ENCODE results near the gene NXPH4. TPM values are rescaled to one million over a fixed set of nuclear protein-coding genes. Genes with fewer than 3 reads are reported as not detected.

NXPH4 gene
- total RNA-seq, 1 experiment from 2014 or later, result 4.8 TPM

DNA sequence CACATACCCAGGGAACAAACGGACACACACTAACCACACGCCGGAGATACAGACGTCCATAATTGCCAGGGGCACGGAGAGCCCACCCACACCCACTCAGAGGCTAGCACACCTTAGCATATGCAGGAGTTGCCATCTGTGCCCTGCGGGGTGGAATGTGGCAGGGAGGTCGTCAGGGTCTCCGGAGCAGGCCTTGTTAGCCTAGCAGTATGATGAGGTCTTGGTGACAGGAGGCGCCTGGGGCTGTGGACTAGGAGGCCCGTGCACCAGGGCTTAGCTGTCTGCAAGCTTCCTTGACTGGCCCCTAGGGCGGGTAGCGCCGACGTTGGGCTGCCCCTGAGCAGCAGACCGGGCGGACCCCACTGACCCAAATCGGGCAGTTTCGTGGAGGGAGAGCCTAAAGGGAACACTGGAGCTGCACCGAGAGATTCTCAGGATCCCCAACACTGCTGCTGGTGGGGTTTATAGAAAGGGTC is 24.4 kb downstream of the NXPH4 start:
- Histone ChIP-seq H3K4me1 (ENCODE audit: insufficient read depth, low read length, poor library complexity, severe bottlenecking) (peaks cover 44% of the 10 kb centered on the region), H3K27ac (ENCODE audit: low read depth, low read length, poor library complexity, severe bottlenecking) (no peak overlapping the region), H3K9me3 (ENCODE audit: low read depth, low read length, poor library complexity, severe bottlenecking) (no peaks in the 10 kb centered on the region), H3K4me3 (ENCODE audit: low read depth, low read length, poor library complexity, severe bottlenecking) (peak overlapping the region; percentile 61), H3K27me3 (replicated peaks; ENCODE audit: insufficient read depth, low read depth, low read length, poor library complexity) (peaks cover 12% of the 10 kb centered on the region), H3K36me3 (ENCODE audit: insufficient read depth, low read length, poor library complexity, severe bottlenecking) (no peaks in the 10 kb centered on the region)
- TF ChIP-seq, protein P1, sequence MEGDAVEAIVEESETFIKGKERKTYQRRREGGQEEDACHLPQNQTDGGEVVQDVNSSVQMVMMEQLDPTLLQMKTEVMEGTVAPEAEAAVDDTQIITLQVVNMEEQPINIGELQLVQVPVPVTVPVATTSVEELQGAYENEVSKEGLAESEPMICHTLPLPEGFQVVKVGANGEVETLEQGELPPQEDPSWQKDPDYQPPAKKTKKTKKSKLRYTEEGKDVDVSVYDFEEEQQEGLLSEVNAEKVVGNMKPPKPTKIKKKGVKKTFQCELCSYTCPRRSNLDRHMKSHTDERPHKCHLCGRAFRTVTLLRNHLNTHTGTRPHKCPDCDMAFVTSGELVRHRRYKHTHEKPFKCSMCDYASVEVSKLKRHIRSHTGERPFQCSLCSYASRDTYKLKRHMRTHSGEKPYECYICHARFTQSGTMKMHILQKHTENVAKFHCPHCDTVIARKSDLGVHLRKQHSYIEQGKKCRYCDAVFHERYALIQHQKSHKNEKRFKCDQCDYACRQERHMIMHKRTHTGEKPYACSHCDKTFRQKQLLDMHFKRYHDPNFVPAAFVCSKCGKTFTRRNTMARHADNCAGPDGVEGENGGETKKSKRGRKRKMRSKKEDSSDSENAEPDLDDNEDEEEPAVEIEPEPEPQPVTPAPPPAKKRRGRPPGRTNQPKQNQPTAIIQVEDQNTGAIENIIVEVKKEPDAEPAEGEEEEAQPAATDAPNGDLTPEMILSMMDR (conservative IDR thresholded peaks at IDR 0.05; ENCODE audit: low read depth, low read length), result no peak
- TF ChIP-seq EZH2 (IDR thresholded peaks at IDR 0.05; ENCODE audit: borderline replicate concordance, low read depth, low read length, poor library complexity, severe bottlenecking), result no peak
- no TSS peak for BruUV-seq (replicated peaks)
- intact Hi-C loops (cut with micrococcal nuclease; ENCODE audit: unreplicated experiment), result loop anchor here (5.0 kb wide), 1 partner anchor 114 kb away; the partner anchor contains the start of gene LRP1
- no peak for DNase-seq (ENCODE audit: low spot score)
- ChIA-PET POLR2A (ENCODE audit: low non-redundant PET) (interaction anchor here (0.6 kb wide), 1 partner anchor 11 kb away, joined by 3 read pairs; the partner anchor contains the start of gene SHMT2), CTCF (interaction anchor here (0.9 to 3.7 kb wide), 2 partner anchors 11 to 23 kb away, joined by 4 to 27 read pairs; partner anchors contain the start of gene SHMT2)

DNA sequence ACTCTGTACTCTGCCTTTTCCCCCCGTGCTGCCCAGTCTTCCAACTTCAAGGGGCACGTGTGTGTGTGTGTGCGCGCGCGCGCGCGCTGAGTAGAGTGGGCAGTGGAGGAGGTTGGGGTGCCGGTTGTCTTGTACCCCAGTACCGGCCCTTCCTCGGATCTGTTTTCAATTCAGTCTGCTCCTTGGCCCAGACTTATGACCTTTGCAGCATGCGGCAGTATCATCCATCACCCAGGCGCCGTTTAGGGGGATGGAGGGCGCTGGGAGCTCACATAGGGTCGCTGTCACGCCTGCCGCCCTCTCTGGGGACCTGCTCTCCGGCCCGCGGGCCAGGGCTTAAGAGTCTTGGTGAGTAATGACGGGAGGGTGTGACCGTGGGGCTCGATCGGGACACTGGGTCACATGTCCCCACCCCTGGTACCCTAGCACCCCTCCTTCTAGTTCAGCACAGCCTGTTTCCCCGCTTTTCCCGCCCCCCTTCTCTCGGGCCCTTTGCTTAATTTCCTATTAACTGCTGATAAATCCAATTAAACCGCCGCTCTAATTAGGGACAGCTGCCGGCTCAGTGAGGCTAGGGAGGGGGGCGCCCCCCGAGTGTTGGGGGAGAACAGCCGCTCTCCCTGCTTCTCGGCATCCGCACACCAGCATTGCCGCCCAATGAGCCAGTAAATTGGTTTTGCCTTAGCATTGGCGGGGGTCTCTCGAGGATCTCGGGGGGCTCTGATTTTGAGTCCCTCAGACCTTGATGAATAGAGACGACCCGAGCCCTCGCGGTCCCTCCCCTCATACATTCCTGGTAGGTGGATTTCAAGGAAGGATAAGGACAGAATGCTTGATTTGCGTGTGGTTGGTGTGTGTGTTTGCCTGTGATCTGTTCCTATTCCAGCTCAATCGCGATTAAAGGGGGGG is 25.1 kb downstream of the NXPH4 start:
- Histone ChIP-seq H3K4me1 (ENCODE audit: insufficient read depth, low read length, poor library complexity, severe bottlenecking) (peaks cover 44% of the 10 kb centered on the region), H3K9me3 (ENCODE audit: low read depth, low read length, poor library complexity, severe bottlenecking) (no peaks in the 10 kb centered on the region), H3K36me3 (ENCODE audit: insufficient read depth, low read length, poor library complexity, severe bottlenecking) (no peaks in the 10 kb centered on the region), H3K4me3 (ENCODE audit: low read depth, low read length, poor library complexity, severe bottlenecking) (peak overlapping the region; percentile 50), H3K27ac (ENCODE audit: low read depth, low read length, poor library complexity, severe bottlenecking) (no peak overlapping the region), H3K27me3 (replicated peaks; ENCODE audit: insufficient read depth, low read depth, low read length, poor library complexity) (peaks cover 12% of the 10 kb centered on the region)
- intact Hi-C loops (cut with micrococcal nuclease; ENCODE audit: unreplicated experiment), result loop anchor here (5.0 kb wide), 1 partner anchor 114 kb away; the partner anchor contains the start of gene LRP1
- POLR2A ChIA-PET (ENCODE audit: low non-redundant PET), result no interaction called here
- CTCF ChIA-PET, result interaction anchor here (0.6 to 2.3 kb wide), 9 partner anchors 12 to 217 kb away, joined by 3 to 50 read pairs (median 6); partner anchors contain the start of genes GLI1 and SHMT2
- DNase-seq (ENCODE audit: low spot score), result no peak
- no peak for TF ChIP-seq EZH2 (IDR thresholded peaks at IDR 0.05; ENCODE audit: borderline replicate concordance, low read depth, low read length, poor library complexity, severe bottlenecking)
- TF ChIP-seq, protein P1 (conservative IDR thresholded peaks at IDR 0.05; ENCODE audit: low read depth, low read length), result no peak
- BruUV-seq (replicated peaks), result no TSS peak

DNA sequence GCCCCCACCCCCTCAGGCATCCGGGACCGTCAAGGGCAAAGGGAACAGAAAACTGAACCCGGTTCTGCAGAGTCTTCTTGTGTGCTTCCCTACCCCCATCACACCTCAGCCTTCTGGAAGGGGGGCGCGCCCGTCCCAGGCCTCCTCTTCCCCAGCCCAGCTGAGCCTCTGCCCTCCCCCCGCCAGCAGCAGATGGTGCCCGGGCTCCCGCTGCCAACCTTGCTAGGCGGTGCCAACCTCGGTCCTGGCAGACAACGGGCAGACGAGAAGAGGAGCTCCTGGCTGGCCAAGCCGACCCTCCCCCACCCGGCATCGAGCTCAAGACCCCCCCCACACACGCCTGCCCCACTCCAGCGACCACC is 25.7 kb downstream of the NXPH4 start:
- Histone ChIP-seq H3K27ac (ENCODE audit: low read depth, low read length, poor library complexity, severe bottlenecking) (no peak overlapping the region), H3K4me3 (ENCODE audit: low read depth, low read length, poor library complexity, severe bottlenecking) (peak overlapping the region; percentile 50), H3K36me3 (ENCODE audit: insufficient read depth, low read length, poor library complexity, severe bottlenecking) (no peaks in the 10 kb centered on the region), H3K9me3 (ENCODE audit: low read depth, low read length, poor library complexity, severe bottlenecking) (no peaks in the 10 kb centered on the region), H3K27me3 (replicated peaks; ENCODE audit: insufficient read depth, low read depth, low read length, poor library complexity) (peaks cover 12% of the 10 kb centered on the region), H3K4me1 (ENCODE audit: insufficient read depth, low read length, poor library complexity, severe bottlenecking) (peaks cover 44% of the 10 kb centered on the region)
- intact Hi-C loops (cut with micrococcal nuclease; ENCODE audit: unreplicated experiment), result loop anchor here (5.0 kb wide), 1 partner anchor 115 kb away; the partner anchor contains the start of gene LRP1
- ChIA-PET CTCF (interaction anchor here (0.6 to 2.3 kb wide), 12 partner anchors 13 to 217 kb away, joined by 3 to 50 read pairs (median 6); partner anchors contain the start of genes GLI1 and SHMT2), POLR2A (ENCODE audit: low non-redundant PET) (interaction anchor here (0.6 kb wide), 1 partner anchor 13 kb away, joined by 4 read pairs; the partner anchor contains the start of gene SHMT2)
- BruUV-seq (replicated peaks), result no TSS peak
- TF ChIP-seq, protein P1 (conservative IDR thresholded peaks at IDR 0.05; ENCODE audit: low read depth, low read length), result no peak
- TF ChIP-seq EZH2 (IDR thresholded peaks at IDR 0.05; ENCODE audit: borderline replicate concordance, low read depth, low read length, poor library complexity, severe bottlenecking), result no peak
- DNase-seq (ENCODE audit: low spot score), result no peak

Data from A673 (cell line).